ENCODE data around the gene HLA-A. TPM values are rescaled to one million over a fixed set of nuclear protein-coding genes. Genes with fewer than 3 reads are reported as not detected.

Gene HLA-A
- total RNA-seq, 1 donor from 2014 or later = 167 TPM

- Mint-ChIP-seq H3K27ac (ENCODE audit: unreplicated experiment) (no peak overlapping the region), H3K9me3 (ENCODE audit: unreplicated experiment) (no peaks in the 10 kb centered on the region), H3K4me3 (ENCODE audit: unreplicated experiment) (peak overlapping the region; percentile 83), H3K36me3 (ENCODE audit: low read depth, unreplicated experiment) (peaks cover 13% of the 10 kb centered on the region), H3K27me3 (ENCODE audit: unreplicated experiment) (peaks cover 5% of the 10 kb centered on the region), H3K4me1 (ENCODE audit: unreplicated experiment) (peaks cover 14% of the 10 kb centered on the region)
- no peak for TF ChIP-seq CTCF (IDR thresholded peaks at IDR 0.05; ENCODE audit: unreplicated experiment)
- no peak for DNase-seq (ENCODE audit: low spot score)
Measured at GRCh38 chr6:29941471-29941870, 861 bp upstream of the HLA-A start.

GRCh38 chr6:29941916-29942274 is 437 bp upstream of the HLA-A start:
- no peak for TF ChIP-seq CTCF (IDR thresholded peaks at IDR 0.05; ENCODE audit: unreplicated experiment)
- no peak for DNase-seq (ENCODE audit: low spot score)
- Mint-ChIP-seq H3K4me1 (ENCODE audit: unreplicated experiment) (peaks cover 14% of the 10 kb centered on the region), H3K9me3 (ENCODE audit: unreplicated experiment) (no peaks in the 10 kb centered on the region), H3K36me3 (ENCODE audit: low read depth, unreplicated experiment) (peaks cover 13% of the 10 kb centered on the region), H3K4me3 (ENCODE audit: unreplicated experiment) (peak overlapping the region; percentile 83), H3K27ac (ENCODE audit: unreplicated experiment) (no peak overlapping the region), H3K27me3 (ENCODE audit: unreplicated experiment) (peaks cover 5% of the 10 kb centered on the region)

GRCh38 chr6:29943053-29943966 is 978 bp downstream of the HLA-A start:
- Mint-ChIP-seq H3K27ac (ENCODE audit: unreplicated experiment) (no peak overlapping the region), H3K27me3 (ENCODE audit: unreplicated experiment) (peaks cover 5% of the 10 kb centered on the region), H3K9me3 (ENCODE audit: unreplicated experiment) (no peaks in the 10 kb centered on the region), H3K36me3 (ENCODE audit: low read depth, unreplicated experiment) (peaks cover 13% of the 10 kb centered on the region), H3K4me3 (ENCODE audit: unreplicated experiment) (peak overlapping the region; percentile 90), H3K4me1 (ENCODE audit: unreplicated experiment) (peaks cover 14% of the 10 kb centered on the region)
- no peak for TF ChIP-seq CTCF (IDR thresholded peaks at IDR 0.05; ENCODE audit: unreplicated experiment)
- DNase-seq (ENCODE audit: low spot score) = no peak

- peak overlapping the region; percentile 82 for H3K4me3 Mint-ChIP-seq (ENCODE audit: unreplicated experiment)
- TF ChIP-seq CTCF (IDR thresholded peaks at IDR 0.05; ENCODE audit: unreplicated experiment) = no peak
Measured at GRCh38 chr6:29945281-29945820, 3.0 kb downstream of the HLA-A start.

More at GRCh38 chr6:29945281-29945820, 3.0 kb downstream of the HLA-A start:
- H3K4me1 Mint-ChIP-seq (ENCODE audit: unreplicated experiment) = peaks cover 4% of the 10 kb centered on the region
- H3K27ac Mint-ChIP-seq (ENCODE audit: unreplicated experiment) = no peak overlapping the region
- no peak for DNase-seq (ENCODE audit: low spot score)
- H3K9me3 Mint-ChIP-seq (ENCODE audit: unreplicated experiment) = no peaks in the 10 kb centered on the region
- peaks cover 5% of the 10 kb centered on the region for H3K27me3 Mint-ChIP-seq (ENCODE audit: unreplicated experiment)
- peaks cover 16% of the 10 kb centered on the region for H3K36me3 Mint-ChIP-seq (ENCODE audit: low read depth, unreplicated experiment)

Measured in endothelial cell (in vitro differentiated cells).